ENCODE data around the gene CAMK2A.

Gene CAMK2A

GRCh38 chr5:150299571-150300327, 10.2 kb upstream of the CAMK2A start:
- Histone ChIP-seq H3K4me3 (IDR thresholded peaks at IDR 0.05; ENCODE audit: insufficient read depth, low read depth, low read length) (no peak overlapping the region), H3K27ac (no peak overlapping the region), H3K4me1 (ENCODE audit: low read depth, poor library complexity, severe bottlenecking) (peaks cover 12% of the 10 kb centered on the region), H3K9ac (no peak overlapping the region), H2AFZ (ENCODE audit: low read depth) (no peak overlapping the region), H3K79me2 (ENCODE audit: insufficient read depth, low read depth) (no peaks in the 10 kb centered on the region), H3K36me3 (ENCODE audit: insufficient read depth) (no peaks in the 10 kb centered on the region), H4K20me1 (ENCODE audit: insufficient read depth) (no peaks in the 10 kb centered on the region), H3K4me2 (peak overlapping the region; percentile 33; the same call in 1 of the 2 replicates), H3K27me3 (ENCODE audit: insufficient read depth, low read depth) (no peaks in the 10 kb centered on the region)
- no peak for TF ChIP-seq CTCF (conservative IDR thresholded peaks at IDR 0.05; ENCODE audit: low read depth, low read length)

GRCh38 chr5:150298701-150299451, 9.3 kb upstream of the CAMK2A start:
- Histone ChIP-seq H3K79me2 (ENCODE audit: insufficient read depth, low read depth) (no peaks in the 10 kb centered on the region), H2AFZ (ENCODE audit: low read depth) (no peak overlapping the region), H3K4me1 (ENCODE audit: low read depth, poor library complexity, severe bottlenecking) (peaks cover 12% of the 10 kb centered on the region), H4K20me1 (ENCODE audit: insufficient read depth) (no peaks in the 10 kb centered on the region), H3K27me3 (ENCODE audit: insufficient read depth, low read depth) (no peaks in the 10 kb centered on the region), H3K4me2 (no peak overlapping the region), H3K9ac (no peak overlapping the region), H3K4me3 (IDR thresholded peaks at IDR 0.05; ENCODE audit: insufficient read depth, low read depth, low read length) (no peak overlapping the region), H3K27ac (no peak overlapping the region), H3K36me3 (ENCODE audit: insufficient read depth) (no peaks in the 10 kb centered on the region)
- TF ChIP-seq CTCF (conservative IDR thresholded peaks at IDR 0.05; ENCODE audit: low read depth, low read length), result no peak

GRCh38 chr5:150297934-150298595, 8.5 kb upstream of the CAMK2A start:
- no peak for TF ChIP-seq CTCF (conservative IDR thresholded peaks at IDR 0.05; ENCODE audit: low read depth, low read length)
- Histone ChIP-seq H3K9ac (no peak overlapping the region), H3K4me1 (ENCODE audit: low read depth, poor library complexity, severe bottlenecking) (peaks cover 12% of the 10 kb centered on the region), H3K27me3 (ENCODE audit: insufficient read depth, low read depth) (no peaks in the 10 kb centered on the region), H3K36me3 (ENCODE audit: insufficient read depth) (no peaks in the 10 kb centered on the region), H3K79me2 (ENCODE audit: insufficient read depth, low read depth) (no peaks in the 10 kb centered on the region), H2AFZ (ENCODE audit: low read depth) (no peak overlapping the region), H3K4me3 (IDR thresholded peaks at IDR 0.05; ENCODE audit: insufficient read depth, low read depth, low read length) (no peak overlapping the region), H3K27ac (no peak overlapping the region), H4K20me1 (ENCODE audit: insufficient read depth) (no peaks in the 10 kb centered on the region), H3K4me2 (no peak overlapping the region)

GRCh38 chr5:150297236-150297890, 7.8 kb upstream of the CAMK2A start:
- Histone ChIP-seq H3K4me1 (ENCODE audit: low read depth, poor library complexity, severe bottlenecking) (peaks cover 12% of the 10 kb centered on the region), H2AFZ (ENCODE audit: low read depth) (no peak overlapping the region), H3K4me2 (no peak overlapping the region), H3K27me3 (ENCODE audit: insufficient read depth, low read depth) (no peaks in the 10 kb centered on the region), H3K9ac (no peak overlapping the region), H3K4me3 (IDR thresholded peaks at IDR 0.05; ENCODE audit: insufficient read depth, low read depth, low read length) (no peak overlapping the region), H3K79me2 (ENCODE audit: insufficient read depth, low read depth) (no peaks in the 10 kb centered on the region), H4K20me1 (ENCODE audit: insufficient read depth) (no peaks in the 10 kb centered on the region), H3K36me3 (ENCODE audit: insufficient read depth) (no peaks in the 10 kb centered on the region), H3K27ac (no peak overlapping the region)
- no peak for TF ChIP-seq CTCF (conservative IDR thresholded peaks at IDR 0.05; ENCODE audit: low read depth, low read length)
